Choroid plexus epithelial cell (primary cell): ENCODE data around the gene IL1RN.

Experiments used
- DNase-seq: peaks from one replicate; pipeline ENCODE4 v3.0.0-alpha.2; 2010; ENCODE audit warnings: low read depth
- H3K4me3 ChIP-seq: 2 replicates; pipeline ENCODE4 v1.5.1; 2011; ENCODE audit warnings: low read depth, mild to moderate bottlenecking, control low read depth, low read length, moderate library complexity
- TF ChIP-seq, protein P1 (sequence below): conservative IDR thresholded peaks from 2 replicates; pipeline ENCODE4 v1.5.1; 2011; ENCODE audit warnings: low read depth, mild to moderate bottlenecking, control low read depth, inconsistent platforms, low read length, moderate library complexity

The IL1RN gene

GRCh38 chr2:113126845-113127645, at the start of gene IL1RN:
Gene IL1RN, plus strand, starts transcription at chr2:113127598. Its CDS starts 27 bp downstream, at chr2:113127625.
- H3K4me3 ChIP-seq = no peak within 1 kb of the TSS
- TF ChIP-seq, protein P1, sequence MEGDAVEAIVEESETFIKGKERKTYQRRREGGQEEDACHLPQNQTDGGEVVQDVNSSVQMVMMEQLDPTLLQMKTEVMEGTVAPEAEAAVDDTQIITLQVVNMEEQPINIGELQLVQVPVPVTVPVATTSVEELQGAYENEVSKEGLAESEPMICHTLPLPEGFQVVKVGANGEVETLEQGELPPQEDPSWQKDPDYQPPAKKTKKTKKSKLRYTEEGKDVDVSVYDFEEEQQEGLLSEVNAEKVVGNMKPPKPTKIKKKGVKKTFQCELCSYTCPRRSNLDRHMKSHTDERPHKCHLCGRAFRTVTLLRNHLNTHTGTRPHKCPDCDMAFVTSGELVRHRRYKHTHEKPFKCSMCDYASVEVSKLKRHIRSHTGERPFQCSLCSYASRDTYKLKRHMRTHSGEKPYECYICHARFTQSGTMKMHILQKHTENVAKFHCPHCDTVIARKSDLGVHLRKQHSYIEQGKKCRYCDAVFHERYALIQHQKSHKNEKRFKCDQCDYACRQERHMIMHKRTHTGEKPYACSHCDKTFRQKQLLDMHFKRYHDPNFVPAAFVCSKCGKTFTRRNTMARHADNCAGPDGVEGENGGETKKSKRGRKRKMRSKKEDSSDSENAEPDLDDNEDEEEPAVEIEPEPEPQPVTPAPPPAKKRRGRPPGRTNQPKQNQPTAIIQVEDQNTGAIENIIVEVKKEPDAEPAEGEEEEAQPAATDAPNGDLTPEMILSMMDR = no peak
- no peak for DNase-seq

DNA sequence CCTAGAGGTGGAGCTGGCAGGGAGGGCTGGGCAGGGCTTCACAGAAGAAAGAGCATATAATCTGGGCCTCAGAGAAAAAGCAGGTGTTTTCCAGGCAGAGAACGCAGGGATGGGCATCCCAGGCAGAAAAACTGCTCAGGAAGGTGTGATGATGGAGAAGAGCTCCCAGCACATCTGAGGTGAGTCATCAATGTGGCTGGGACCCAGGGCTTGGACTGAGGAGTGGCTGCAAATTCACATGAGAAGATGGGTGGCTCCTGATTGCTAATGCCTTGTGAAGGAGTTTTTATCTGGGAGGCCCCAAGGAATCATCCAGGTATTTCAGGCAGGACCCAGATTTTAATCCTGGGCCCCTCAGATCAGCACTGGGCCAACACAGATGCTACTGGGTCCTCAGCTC, 49.5 kb upstream of the IL1RN start:
- TF ChIP-seq, protein P1 = no peak
- no peak overlapping the region for H3K4me3 ChIP-seq
- DNase-seq = no peak

GRCh38 chr2:113078350-113078839, 49.0 kb upstream of the IL1RN start:
- DNase-seq = no peak
- TF ChIP-seq, protein P1 = no peak
- no peak overlapping the region for H3K4me3 ChIP-seq

- TF ChIP-seq, protein P1 = no peak
- no peak for DNase-seq
- H3K4me3 ChIP-seq = no peak overlapping the region
These were observed 48.3 kb upstream of the IL1RN start for GRCh38 chr2:113079131-113079530.

- no peak overlapping the region for H3K4me3 ChIP-seq
- peak; percentile 39 for DNase-seq
- TF ChIP-seq, protein P1 = peak; percentile 84
These were observed 47.3 kb upstream of the IL1RN start for GRCh38 chr2:113080134-113080533.

GRCh38 chr2:113081488-113082210, 45.7 kb upstream of the IL1RN start:
- H3K4me3 ChIP-seq = no peak overlapping the region
- DNase-seq = no peak
- TF ChIP-seq, protein P1 = no peak
